CD4-positive, alpha-beta T cell treated with Interleukin-21 for 1 hour (primary cell): ENCODE results near the gene OR7A10.

Source experiments
- DNase-seq: peaks from one replicate; pipeline ENCODE4 v3.0.0-alpha.2; 2020

Gene OR7A10

GRCh38 chr19:14848822-14849221 lies at the start of gene OR7A10:
TSS of gene OR7A10 (minus strand) at chr19:14848922. CDS start at chr19:14841877, 7,045 bp downstream.
- DNase-seq, result no peak

- DNase-seq, result no peak
Measured at GRCh38 chr19:14890643-14891379, 42.1 kb upstream of the OR7A10 start.

GRCh38 chr19:14889994-14890642 lies 41.4 kb upstream of the OR7A10 start:
- no peak for DNase-seq

GRCh38 chr19:14886032-14886431 lies 37.3 kb upstream of the OR7A10 start, which contains the start of gene OR7A17:
TSS of gene OR7A17 (minus strand) at chr19:14886132. CDS start at chr19:14881355, 4,777 bp downstream.
- no peak for DNase-seq

GRCh38 chr19:14871619-14872230 lies 23.0 kb upstream of the OR7A10 start:
- no peak for DNase-seq

- no peak for DNase-seq
Measured at GRCh38 chr19:14868497-14868896, 19.8 kb upstream of the OR7A10 start.

- DNase-seq, result no peak
Measured at GRCh38 chr19:14843578-14843977, 5.1 kb downstream of the OR7A10 start.

- DNase-seq, result no peak
Measured at GRCh38 chr19:14843169-14843568, 5.6 kb downstream of the OR7A10 start.

- no peak for DNase-seq
Measured at GRCh38 chr19:14840206-14840605, 8.5 kb downstream of the OR7A10 start.

GRCh38 chr19:14837391-14837790 lies 11.3 kb downstream of the OR7A10 start:
- no peak for DNase-seq

- DNase-seq, result no peak
Measured at GRCh38 chr19:14835011-14835410, 13.7 kb downstream of the OR7A10 start, which contains the start of the genes OR7A5 and OR7C1. TSS of gene OR7A5 (minus strand) at chr19:14835185. CDS start at chr19:14828241, 6,944 bp downstream. TSS of gene OR7C1 (minus strand) at chr19:14835185. CDS start at chr19:14800136, 35,049 bp downstream.

GRCh38 chr19:14830702-14831101 lies 18.0 kb downstream of the OR7A10 start:
- no peak for DNase-seq

- no peak for DNase-seq
Measured at GRCh38 chr19:14826006-14826405, 22.7 kb downstream of the OR7A10 start.

GRCh38 chr19:14821937-14822336 lies 26.8 kb downstream of the OR7A10 start:
- no peak for DNase-seq

GRCh38 chr19:14818588-14818987 lies 30.1 kb downstream of the OR7A10 start:
- DNase-seq, result no peak

- DNase-seq, result no peak
Measured at GRCh38 chr19:14817052-14817451, 31.7 kb downstream of the OR7A10 start.

GRCh38 chr19:14814982-14815652 lies 33.6 kb downstream of the OR7A10 start:
- no peak for DNase-seq

- DNase-seq, result no peak
Measured at GRCh38 chr19:14809272-14810057, 39.3 kb downstream of the OR7A10 start.

- DNase-seq, result no peak
Measured at GRCh38 chr19:14804765-14805164, 44.0 kb downstream of the OR7A10 start.

GRCh38 chr19:14798760-14799159 lies 50.0 kb downstream of the OR7A10 start:
- DNase-seq, result no peak

GRCh38 chr19:14796021-14796420 lies 52.7 kb downstream of the OR7A10 start:
- no peak for DNase-seq

- no peak for DNase-seq
Measured at GRCh38 chr19:14795078-14795721, 53.5 kb downstream of the OR7A10 start.
